G401.6 (cell line): ENCODE results near the gene LRRC18.

Source experiments
- FAIRE-seq: peaks from 2 replicates; lab custom pipeline; 2012; peaks lifted over from hg19 to GRCh38; lab: Jason Lieb, UNC

The LRRC18 gene

DNA sequence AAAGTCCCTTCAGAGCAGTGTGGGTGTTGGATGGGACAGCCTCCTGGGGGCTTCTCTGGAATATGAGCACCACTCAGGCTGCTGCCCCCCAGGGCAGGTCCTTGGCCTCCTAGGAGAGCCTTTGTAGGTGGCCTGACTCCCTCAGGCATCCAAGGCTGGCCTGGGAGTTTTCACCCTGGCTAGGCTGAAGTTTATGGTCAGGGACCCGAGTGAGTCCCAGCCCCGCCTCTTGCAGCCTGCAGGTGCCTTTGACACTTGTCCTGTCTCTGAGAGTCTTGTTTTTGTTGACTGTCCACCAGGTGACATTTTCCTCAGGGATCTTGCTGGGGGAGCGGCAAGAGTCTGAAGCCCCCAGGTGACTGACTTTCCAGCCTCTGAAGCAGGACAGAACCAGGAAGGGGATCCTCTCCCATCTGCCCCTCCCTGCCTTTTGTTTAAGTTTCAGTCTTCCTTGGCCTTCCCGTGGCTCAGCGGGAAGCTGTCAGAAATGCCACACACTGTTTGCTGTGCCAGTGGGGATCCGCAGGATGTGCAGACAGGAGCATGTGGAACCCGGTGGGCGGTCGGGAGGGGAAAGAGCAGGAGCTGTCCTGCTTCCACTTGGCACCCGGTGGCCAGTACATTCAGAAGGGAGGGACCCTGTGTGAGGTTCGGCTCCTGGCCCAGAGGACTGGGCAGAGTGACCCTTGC is 59.5 kb downstream of the LRRC18 start:
- no peak for FAIRE-seq

DNA sequence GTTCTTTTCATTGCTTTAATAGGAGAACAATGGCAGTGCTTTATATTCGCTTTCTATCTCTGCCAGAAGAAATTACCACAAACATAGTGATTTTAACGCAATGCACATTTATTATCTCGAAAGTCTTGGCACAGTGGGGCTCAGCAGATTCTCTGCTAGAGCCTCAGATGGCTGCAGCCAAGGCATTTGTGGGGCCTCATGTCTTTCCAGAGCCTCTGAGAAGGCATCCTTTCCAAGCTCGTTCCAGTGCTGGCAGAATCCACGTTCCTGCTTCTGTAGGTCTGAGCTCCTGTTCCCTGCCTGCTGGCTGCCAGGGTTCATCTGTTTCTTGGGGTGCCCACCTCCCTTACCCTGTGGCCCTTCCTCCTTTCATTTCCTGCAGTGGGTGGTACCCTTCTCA is 60.2 kb downstream of the LRRC18 start:
- no peak for FAIRE-seq

DNA sequence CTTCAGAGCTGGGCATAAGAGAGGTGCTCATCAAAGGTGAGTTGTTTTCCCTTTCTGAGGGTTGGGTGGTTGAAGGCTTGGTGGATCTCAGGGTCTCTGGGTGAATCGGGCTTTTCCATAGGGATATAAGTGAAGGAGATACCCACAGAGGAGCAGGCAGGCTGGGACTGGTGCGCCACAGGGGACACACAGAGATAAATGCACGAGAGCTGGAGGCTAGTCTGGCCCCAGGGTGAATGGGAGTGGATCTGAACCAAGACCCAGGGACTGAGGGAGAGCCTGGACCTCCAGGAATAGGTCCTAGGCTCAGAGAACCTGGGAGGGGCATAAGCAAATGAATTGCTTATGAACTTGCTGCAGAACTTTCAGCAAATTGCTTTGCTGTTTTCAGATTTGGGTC is 61.5 kb downstream of the LRRC18 start:
- no peak for FAIRE-seq

DNA sequence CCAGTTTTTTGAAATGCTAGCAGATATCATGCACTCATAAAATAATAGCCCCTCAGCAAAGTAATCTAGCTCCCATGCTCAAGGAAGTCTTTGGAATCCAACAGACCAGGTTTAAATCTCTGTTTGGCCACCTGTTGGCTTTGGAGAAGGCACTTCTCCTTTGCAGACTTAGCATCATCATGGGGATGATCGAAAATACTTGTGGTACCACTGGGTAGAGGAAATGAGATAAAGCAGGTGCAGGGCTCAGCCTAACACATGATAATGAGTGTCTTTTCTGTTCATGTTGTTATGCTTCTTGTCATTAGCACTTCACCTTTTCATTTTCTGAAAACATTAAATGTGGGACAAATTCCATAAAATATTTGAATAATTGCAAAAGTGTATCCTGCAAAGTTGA is 67.4 kb downstream of the LRRC18 start:
- no peak for FAIRE-seq
